LNCaP clone FGC (cell line): ENCODE data around the gene KCTD1.

Source experiments
- DNase-seq: peaks from one replicate; pipeline ENCODE4 v3.0.0-alpha.2; 2011; ENCODE audit warnings: low read depth
- H3K4me3 ChIP-seq: 2 replicates; pipeline ENCODE4 v1.5.1; 2011; ENCODE audit warnings: mild to moderate bottlenecking, low read depth, low read length, control low read depth
- CTCF ChIP-seq: IDR thresholded peaks from 2 replicates; pipeline ENCODE4 v1.5.1; 2012; ENCODE audit warnings: mild to moderate bottlenecking; ENCODE audit not compliant: control insufficient read depth, insufficient read depth; ENCODE audit errors: extremely low read depth

The KCTD1 gene

GRCh38 chr18:26515643-26516487 lies 32.5 kb downstream of the KCTD1 start:
- DNase-seq: no peak
- no peak overlapping the region for H3K4me3 ChIP-seq
- no peak for TF ChIP-seq CTCF

GRCh38 chr18:26511339-26512071 lies 36.8 kb downstream of the KCTD1 start:
- no peak for TF ChIP-seq CTCF
- H3K4me3 ChIP-seq: no peak overlapping the region
- peak; percentile 23 for DNase-seq

- no peak for TF ChIP-seq CTCF
- no peak for DNase-seq
- no peak overlapping the region for H3K4me3 ChIP-seq
These were observed 38.0 kb downstream of the KCTD1 start for GRCh38 chr18:26510337-26510736.

GRCh38 chr18:26506012-26506411 lies 42.3 kb downstream of the KCTD1 start:
- no peak for DNase-seq
- no peak for TF ChIP-seq CTCF
- no peak overlapping the region for H3K4me3 ChIP-seq

GRCh38 chr18:26504831-26505230 lies 43.5 kb downstream of the KCTD1 start:
- DNase-seq: no peak
- no peak for TF ChIP-seq CTCF

GRCh38 chr18:26503382-26503781 lies 45.0 kb downstream of the KCTD1 start:
- no peak overlapping the region for H3K4me3 ChIP-seq
- DNase-seq: no peak
- TF ChIP-seq CTCF: no peak

More at GRCh38 chr18:26504831-26505230, 43.5 kb downstream of the KCTD1 start:
- no peak overlapping the region for H3K4me3 ChIP-seq
